PC-9 (cell line): ENCODE data around the gene ACP3.

Experiments
- CTCF ChIP-seq: fragments of 200-600 bp; sonication (generic); conservative IDR thresholded peaks from 2 replicates; pipeline ENCODE4 v1.6.1; 2017; ENCODE audit warnings: mixed run types, antibody characterized with exemption, mild to moderate bottlenecking, moderate library complexity
- EZH2 ChIP-seq: fragments of 200-600 bp; sonication (generic); IDR thresholded peaks from 2 replicates; pipeline ENCODE4 v1.8.0; 2017; ENCODE audit warnings: antibody characterized with exemption, low read depth

GRCh38 chr3:132289316-132289715 lies 27.9 kb upstream of the ACP3 start:
- no peak for TF ChIP-seq CTCF
- TF ChIP-seq EZH2: no peak
